Right lobe of liver (tissue), 6 donors: ENCODE results near the gene TYW5. TPM values are rescaled to one million over a fixed set of nuclear protein-coding genes. Genes with fewer than 3 reads are reported as not detected.

ENCODE experiments used
- ATAC-seq, 4 donors: fragments of 200-7000 bp; cut with Tn5 transposase; one replicate each; pipeline ENCODE4 v1.9.1; 2020; ENCODE audit warnings: mild to moderate bottlenecking in 4 of 4, moderate library complexity in 4 of 4
- DNase-seq, 3 donors: peaks; one replicate each; pipeline ENCODE4 v3.0.0-alpha.2; 2020
- H3K27ac ChIP-seq, 3 donors: fragments of 200-600 bp; one replicate each; pipeline ENCODE4 v1.8.0; 2022
- H3K27me3 ChIP-seq, 2 donors: fragments of 200-600 bp; one replicate each; pipeline ENCODE4 v1.8.0; 2022
- H3K36me3 ChIP-seq, 4 donors: fragments of 200-600 bp; sonication (generic) in 1 of 4; one replicate each; pipeline versions ENCODE4 v1.5.1 to v1.8.0; 2017 to 2022; ENCODE audit warnings: control low read depth in 1 of 4
- H3K4me1 ChIP-seq, 4 donors: fragments of 200-600 bp; sonication (generic) in 1 of 4; one replicate each; pipeline versions ENCODE4 v1.5.1 to v1.8.0; 2017 to 2022; ENCODE audit warnings: control low read depth in 1 of 4
- H3K4me3 ChIP-seq, 3 donors: fragments of 200-600 bp; one replicate each; pipeline ENCODE4 v1.8.0; 2022
- H3K9me3 ChIP-seq, 4 donors: fragments of 200-600 bp; sonication (generic) in 1 of 4; one replicate each; pipeline versions ENCODE4 v1.5.1 to v1.8.0; 2017 to 2022; ENCODE audit warnings: control low read depth in 1 of 4
- POLR2A ChIP-seq: fragments of 450-650 bp; IDR thresholded peaks from one replicate; pipeline ENCODE4 v1.6.1; 2017; ENCODE audit warnings: antibody characterized with exemption, mild to moderate bottlenecking
- WGBS: methylation state at CpG from one replicate; pipeline ENCODE4 v1.1.6; 2018; ENCODE audit warnings: low coverage, low lambda C conversion rate; ENCODE audit not compliant: insufficient coverage; ENCODE audit errors: missing lambda C conversion rate; 5-methylcytosine and 5-hydroxymethylcytosine counted together
- intact Hi-C, 2 donors: fragments of 100-400 bp; cut with DNase I; formaldehyde crosslinking; loops; one replicate each; pipeline versions ENCODE4 v1.11.2 to v1.14.1; 2022
- total RNA-seq, 6 experiments: library from RNA; depleted of rRNA in 2 of 6; stranded (reverse); fragments of >200 nt in 2 of 6; fragmentation: NEBNext Ultra II Directional in 3 of 6; extraction: Animal tissue kit (Norgen Biotek cat#: 25700) in 3 of 6; gene quantifications; one replicate each; pipeline versions ENCODE4 v1.1.0 to v1.2.4, GENCODE V29; 2016 to 2023
- TF ChIP-seq, protein P1 (sequence below), 4 donors: fragments of 200-600 bp in 3 of 4; fragments of 450-650 bp in 1 of 4; IDR thresholded peaks; one replicate each; pipeline versions ENCODE4 v1.5.1 to v1.8.0; 2016 to 2022; ENCODE audit warnings: antibody characterized with exemption in 4 of 4, mild to moderate bottlenecking in 2 of 4
- donor health status: DM: no; HTN: yes; CAD: no.
- donor health status: DM: no; HTN: no; CAD: no.
- donor health status: DM: no; HTN: no; CAD: no.
- donor health status: DM: no; HTN: yes; CAD: no.
- donor health status: DM: no; HTN: yes; CAD: no.

The TYW5 gene
- total RNA-seq, 6 experiments from 2014 or later, result 4.1 to 6.4 (median 4.8) TPM

DNA sequence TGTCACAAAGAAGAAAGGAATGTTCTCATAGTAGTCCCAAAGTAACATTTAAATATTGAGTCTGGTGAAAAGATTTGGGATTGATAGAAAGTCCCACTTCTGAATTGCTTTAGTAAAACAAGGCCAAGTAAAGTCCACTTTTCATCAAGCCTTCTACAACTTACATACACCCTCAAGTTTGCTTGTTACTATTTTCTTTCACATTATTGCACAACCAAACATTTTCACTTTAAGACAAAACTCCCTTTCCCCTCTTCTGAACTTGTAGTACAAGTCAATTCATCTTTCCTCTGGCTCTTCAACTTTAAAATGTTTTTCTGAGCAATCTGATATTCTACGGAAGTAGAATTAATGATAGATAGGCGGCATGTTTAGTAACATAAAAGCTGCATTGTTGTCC is 11.1 kb upstream of the TYW5 start:
- intact Hi-C loops, result no loop called here
- H3K4me3 ChIP-seq, result no peak overlapping the region
- H3K36me3 ChIP-seq, result peaks cover 5 to 34% (median 18%) of the 10 kb centered on the region in 4 donors
- TF ChIP-seq POLR2A, result no peak
- TF ChIP-seq, protein P1, sequence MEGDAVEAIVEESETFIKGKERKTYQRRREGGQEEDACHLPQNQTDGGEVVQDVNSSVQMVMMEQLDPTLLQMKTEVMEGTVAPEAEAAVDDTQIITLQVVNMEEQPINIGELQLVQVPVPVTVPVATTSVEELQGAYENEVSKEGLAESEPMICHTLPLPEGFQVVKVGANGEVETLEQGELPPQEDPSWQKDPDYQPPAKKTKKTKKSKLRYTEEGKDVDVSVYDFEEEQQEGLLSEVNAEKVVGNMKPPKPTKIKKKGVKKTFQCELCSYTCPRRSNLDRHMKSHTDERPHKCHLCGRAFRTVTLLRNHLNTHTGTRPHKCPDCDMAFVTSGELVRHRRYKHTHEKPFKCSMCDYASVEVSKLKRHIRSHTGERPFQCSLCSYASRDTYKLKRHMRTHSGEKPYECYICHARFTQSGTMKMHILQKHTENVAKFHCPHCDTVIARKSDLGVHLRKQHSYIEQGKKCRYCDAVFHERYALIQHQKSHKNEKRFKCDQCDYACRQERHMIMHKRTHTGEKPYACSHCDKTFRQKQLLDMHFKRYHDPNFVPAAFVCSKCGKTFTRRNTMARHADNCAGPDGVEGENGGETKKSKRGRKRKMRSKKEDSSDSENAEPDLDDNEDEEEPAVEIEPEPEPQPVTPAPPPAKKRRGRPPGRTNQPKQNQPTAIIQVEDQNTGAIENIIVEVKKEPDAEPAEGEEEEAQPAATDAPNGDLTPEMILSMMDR (IDR thresholded peaks at IDR 0.05), result no peak
- H3K9me3 ChIP-seq, result no peaks in the 10 kb centered on the region
- no peak overlapping the region for H3K27ac ChIP-seq
- H3K4me1 ChIP-seq, result peaks cover 0 to 5% (median 0%) of the 10 kb centered on the region in 4 donors
- no peaks in the 10 kb centered on the region for H3K27me3 ChIP-seq
- 88% methylated on average over 2 of the region's 2 CpGs for WGBS
- DNase-seq, result no peak
- no peak for ATAC-seq

DNA sequence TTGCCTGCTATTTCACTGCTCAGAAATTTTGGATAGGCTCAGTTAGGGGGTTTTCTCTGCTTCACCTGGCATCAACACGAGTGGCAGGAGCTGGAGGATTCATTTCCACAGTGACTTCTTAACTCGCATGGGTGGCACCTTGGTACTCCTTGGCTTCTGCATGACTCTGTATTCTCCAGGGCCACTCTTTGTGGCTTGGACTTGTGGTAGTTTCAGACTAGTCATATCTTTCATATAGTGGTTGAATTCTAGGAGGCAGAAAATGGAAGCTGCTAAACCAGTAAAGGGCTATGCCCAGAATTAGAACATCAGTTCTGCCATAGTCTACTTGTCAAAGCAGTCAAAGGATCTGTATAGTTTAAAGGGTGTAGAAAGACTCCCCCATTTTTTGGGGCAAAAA is 6.9 kb upstream of the TYW5 start:
- no peaks in the 10 kb centered on the region for H3K9me3 ChIP-seq
- H3K27ac ChIP-seq, result no peak overlapping the region
- no peak overlapping the region for H3K4me3 ChIP-seq
- 86% methylated on average over 2 of the region's 2 CpGs for WGBS
- ATAC-seq (no peak), DNase-seq (no peak)
- no peaks in the 10 kb centered on the region for H3K27me3 ChIP-seq
- H3K36me3 ChIP-seq, result peaks cover 5 to 60% (median 25%) of the 10 kb centered on the region in 4 donors
- intact Hi-C loops, result no loop called here
- H3K4me1 ChIP-seq, result peaks cover 0 to 2% (median 0%) of the 10 kb centered on the region in 4 donors
- TF ChIP-seq POLR2A, result no peak
- TF ChIP-seq, protein P1 (IDR thresholded peaks at IDR 0.05), result no peak

DNA sequence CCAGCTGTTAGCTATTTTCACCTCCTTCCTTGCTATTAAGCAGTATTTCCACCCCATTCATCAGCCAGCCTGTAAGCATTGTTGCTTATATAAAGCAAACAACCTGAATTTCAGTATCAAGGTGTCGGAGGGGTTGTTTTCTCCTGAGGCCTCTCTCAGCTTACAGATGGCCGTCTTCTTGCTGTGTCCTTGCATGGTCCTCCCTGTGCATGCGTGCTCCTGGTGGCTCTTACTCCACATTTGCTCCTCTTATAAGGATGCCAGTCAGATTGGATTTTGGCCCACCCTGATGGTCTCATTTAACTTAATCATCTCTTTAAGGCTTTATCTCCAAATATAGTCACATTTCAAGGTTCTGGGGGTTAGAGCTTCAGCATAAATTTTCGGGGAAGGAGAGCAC is 2.7 kb upstream of the TYW5 start:
- no peaks in the 10 kb centered on the region for H3K9me3 ChIP-seq
- peaks cover 5 to 41% (median 13%) of the 10 kb centered on the region in 4 donors for H3K36me3 ChIP-seq
- H3K4me1 ChIP-seq, result peaks cover 0 to 23% (median 7%) of the 10 kb centered on the region in 4 donors
- TF ChIP-seq POLR2A, result no peak
- TF ChIP-seq, protein P1 (IDR thresholded peaks at IDR 0.05), result no peak
- ATAC-seq (no peak), DNase-seq (no peak)
- H3K27me3 ChIP-seq, result no peaks in the 10 kb centered on the region
- intact Hi-C loops, result no loop called here
- WGBS, result 91% methylated on average over 4 of the region's 4 CpGs
- H3K4me3 ChIP-seq, result no peak overlapping the region
- H3K27ac ChIP-seq, result no peak overlapping the region

DNA sequence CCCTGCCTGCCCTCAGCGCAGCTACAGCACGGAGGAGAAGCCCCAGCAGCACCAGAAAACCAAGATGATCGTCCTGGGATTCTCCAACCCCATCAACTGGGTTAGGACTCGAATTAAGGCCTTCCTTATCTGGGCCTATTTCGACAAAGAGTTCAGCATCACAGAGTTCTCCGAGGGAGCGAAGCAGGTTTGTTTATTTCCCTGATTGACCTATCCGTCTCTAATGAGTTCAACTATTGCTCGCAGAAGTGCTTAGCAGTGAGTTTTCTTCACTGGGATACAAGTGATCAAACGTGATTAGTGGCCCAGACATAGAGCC is 730 bp upstream of the TYW5 start:
- TF ChIP-seq, protein P1 (IDR thresholded peaks at IDR 0.05), result no peak
- no peak for TF ChIP-seq POLR2A
- 0% methylated on average over 7 of the region's 10 CpGs for WGBS
- Histone ChIP-seq H3K36me3 (peaks cover 0 to 23% (median 7%) of the 10 kb centered on the region in 4 donors), H3K4me3 (peak overlapping the region; percentile 89 to 98 (median 94)), H3K4me1 (peaks cover 0 to 23% (median 7%) of the 10 kb centered on the region in 4 donors), H3K27ac (peak overlapping the region; percentile 87 to 93 (median 89)), H3K9me3 (no peaks in the 10 kb centered on the region), H3K27me3 (no peaks in the 10 kb centered on the region)
- DNase-seq (no peak), ATAC-seq (no peak)
- intact Hi-C loops, result no loop called here

DNA sequence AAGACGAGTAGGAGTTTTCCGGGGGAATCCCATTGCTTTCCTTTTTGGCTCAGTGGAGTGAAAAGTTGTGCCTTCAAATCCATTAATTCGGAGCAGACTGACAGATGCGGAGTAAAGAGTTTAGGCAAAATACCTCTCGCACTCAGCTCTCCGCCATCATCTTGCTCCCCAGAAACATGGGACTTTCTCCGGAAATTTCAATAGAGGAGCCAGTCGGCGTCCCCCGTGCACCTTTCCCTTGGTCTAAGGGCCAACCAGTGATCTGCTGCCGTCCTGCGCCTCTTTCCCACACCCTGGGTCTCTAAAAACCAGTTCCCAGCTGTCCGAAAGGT is 318 bp downstream of the TYW5 start:
- DNase-seq (no peak), ATAC-seq (peak; percentile 56 to 71 (median 60))
- Histone ChIP-seq H3K4me3 (peak overlapping the region; percentile 89 to 98 (median 94)), H3K27me3 (no peaks in the 10 kb centered on the region), H3K4me1 (peaks cover 0 to 23% (median 7%) of the 10 kb centered on the region in 4 donors), H3K27ac (peak overlapping the region; percentile 87 to 93 (median 89)), H3K9me3 (no peaks in the 10 kb centered on the region), H3K36me3 (peaks cover 0 to 17% (median 2%) of the 10 kb centered on the region in 4 donors)
- 0% methylated on average over 11 of the region's 13 CpGs for WGBS
- TF ChIP-seq, protein P1 (IDR thresholded peaks at IDR 0.05), result no peak
- no peak for TF ChIP-seq POLR2A
- intact Hi-C loops, result no loop called here
